OCI-LY7 (cell line): ENCODE measurements around the gene IPO4. TPM values are rescaled to one million over a fixed set of nuclear protein-coding genes. Genes with fewer than 3 reads are reported as not detected.

ENCODE experiments used
- BruUV-seq: library from RNA; stranded (reverse); fragments of 400-500 nt; replicated peaks from 2 replicates; lab custom pipeline; 2021; lab: Mats Ljungman, UMichigan
- CTCF ChIA-PET: fragments of 300-600 bp; sonication (Branson Sonifier 250); formaldehyde crosslinking; loops from one replicate; lab custom pipeline; 2022; ENCODE audit warnings: antibody characterized with exemption; ENCODE audit not compliant: unreplicated experiment; lab: Charles Lee
- POLR2A ChIA-PET: fragments of 300-600 bp; sonication (Branson Sonifier 250); formaldehyde crosslinking; loops from one replicate; lab custom pipeline; 2022; ENCODE audit warnings: antibody characterized with exemption; lab: Charles Lee
- DNase-seq: peaks from one replicate; pipeline ENCODE4 v3.0.0-alpha.2; 2015; ENCODE audit warnings: low spot score
- H2AFZ ChIP-seq: fragments of 200-600 bp; sonication (generic), shearing (Covaris generic); 2 replicates; pipeline ENCODE4 v1.6.1; 2014; ENCODE audit warnings: mild to moderate bottlenecking, antibody characterized with exemption, low read length, moderate library complexity
- H3K27ac ChIP-seq: fragments of 200-600 bp; sonication (generic); 2 replicates; pipeline ENCODE4 v1.5.1; 2014; ENCODE audit warnings: mixed run types, low read depth, mild to moderate bottlenecking, moderate library complexity, low read length, inconsistent platforms; ENCODE audit not compliant: poor library complexity, severe bottlenecking
- H3K36me3 ChIP-seq: fragments of 200-600 bp; sonication (generic); 2 replicates; pipeline ENCODE4 v1.6.1; 2014; ENCODE audit warnings: mild to moderate bottlenecking, antibody characterized with exemption, low read length, moderate library complexity, mixed read lengths; ENCODE audit not compliant: insufficient read depth
- H3K4me1 ChIP-seq: fragments of 200-600 bp; sonication (generic); 2 replicates; pipeline ENCODE4 v1.5.1; 2014; ENCODE audit warnings: mild to moderate bottlenecking, low read length; ENCODE audit not compliant: insufficient read depth, poor library complexity, severe bottlenecking
- H3K4me2 ChIP-seq: fragments of 200-600 bp; sonication (generic); 2 replicates; pipeline ENCODE4 v1.6.1; 2014; ENCODE audit warnings: mild to moderate bottlenecking, low read length
- H3K4me3 ChIP-seq: fragments of 200-600 bp; sonication (generic); 2 replicates; pipeline ENCODE4 v1.5.1; 2014; ENCODE audit warnings: mild to moderate bottlenecking, low read depth, low read length; ENCODE audit not compliant: poor library complexity, severe bottlenecking
- H3K79me2 ChIP-seq: fragments of 200-600 bp; sonication (generic); 2 replicates; pipeline ENCODE4 v1.6.1; 2016; ENCODE audit warnings: low read depth, mild to moderate bottlenecking, low read length, moderate library complexity, mixed read lengths; ENCODE audit not compliant: insufficient read depth
- H3K9me2 ChIP-seq: fragments of 200-600 bp; sonication (generic); 2 replicates; pipeline ENCODE4 v1.6.1; 2016; ENCODE audit warnings: mild to moderate bottlenecking, low read length, mixed read lengths; ENCODE audit not compliant: insufficient read depth
- H3K9me3 ChIP-seq: fragments of 200-600 bp; sonication (generic); 2 replicates; pipeline ENCODE4 v1.6.1; 2014; ENCODE audit warnings: mild to moderate bottlenecking, mixed run types, low read length, mixed read lengths
- H4K20me1 ChIP-seq: fragments of 200-600 bp; sonication (generic); 2 replicates; pipeline ENCODE4 v1.6.1; 2014; ENCODE audit warnings: mild to moderate bottlenecking, antibody characterized with exemption, low read length, moderate library complexity, mixed read lengths; ENCODE audit not compliant: insufficient read depth
- EZH2phosphoT487 ChIP-seq: fragments of 200-600 bp; sonication (generic); IDR thresholded peaks from 2 replicates; pipeline ENCODE4 v1.6.1; 2018; ENCODE audit warnings: low read depth, borderline replicate concordance, mild to moderate bottlenecking, mixed run types, antibody characterized with exemption, low read length, moderate library complexity, mixed read lengths
- intact Hi-C: fragments of 100-400 bp; cut with micrococcal nuclease; formaldehyde crosslinking; loops from one replicate; pipeline ENCODE4 v1.10.0; 2022; ENCODE audit not compliant: unreplicated experiment
- total RNA-seq, 2 experiments: library from RNA; depleted of rRNA in 1 of 2; stranded (reverse); fragments of >200 nt in 1 of 2; shearing (Covaris generic) in 1 of 2; gene quantifications; 2 replicates each; pipeline ENCODE4 v1.2.3, GENCODE V29; 2014 to 2022
- TF ChIP-seq, protein P1 (sequence below): fragments of 200-600 bp; sonication (generic); conservative IDR thresholded peaks from 2 replicates; pipeline ENCODE4 v1.5.1; 2014; ENCODE audit warnings: mild to moderate bottlenecking, antibody characterized with exemption, low read length, moderate library complexity, mixed read lengths

IPO4 gene
- total RNA-seq, 2 experiments from 2014 or later, result 53.1 to 59.2 TPM

DNA sequence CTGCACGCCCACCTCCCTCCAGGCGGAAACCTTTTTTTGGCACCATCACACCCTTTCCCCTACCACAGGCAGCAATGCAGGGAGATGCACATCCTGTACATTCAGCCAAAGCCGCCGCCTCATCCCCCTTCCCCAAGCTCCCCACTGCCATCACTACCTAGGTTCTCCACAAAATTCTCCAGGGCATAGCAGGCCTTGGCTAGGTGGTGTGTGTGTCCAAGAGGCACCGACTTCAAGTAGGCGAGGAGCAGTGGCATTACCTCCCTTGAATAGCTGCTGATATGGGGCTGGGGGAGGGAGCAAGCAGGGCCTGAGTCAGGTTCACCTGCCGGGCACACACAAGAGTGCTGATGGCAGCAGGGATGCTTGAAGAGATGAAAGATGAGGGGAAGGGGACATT is 3.6 kb downstream of the IPO4 start:
- Histone ChIP-seq H2AFZ (no peak overlapping the region), H3K9me3 (no peaks in the 10 kb centered on the region), H3K4me2 (no peak overlapping the region), H3K4me1 (peaks cover 16% of the 10 kb centered on the region), H3K79me2 (peaks cover 11% of the 10 kb centered on the region; the same call in 1 of the 2 replicates), H3K9me2 (no peaks in the 10 kb centered on the region), H3K36me3 (peaks cover 70% of the 10 kb centered on the region), H3K4me3 (no peak overlapping the region), H4K20me1 (no peaks in the 10 kb centered on the region), H3K27ac (no peak overlapping the region)
- ChIA-PET POLR2A (no interaction called here), CTCF (no interaction called here)
- no TSS peak for BruUV-seq
- DNase-seq, result no peak
- intact Hi-C loops, result no loop called here
- no peak for TF ChIP-seq EZH2phosphoT487
- TF ChIP-seq, protein P1, sequence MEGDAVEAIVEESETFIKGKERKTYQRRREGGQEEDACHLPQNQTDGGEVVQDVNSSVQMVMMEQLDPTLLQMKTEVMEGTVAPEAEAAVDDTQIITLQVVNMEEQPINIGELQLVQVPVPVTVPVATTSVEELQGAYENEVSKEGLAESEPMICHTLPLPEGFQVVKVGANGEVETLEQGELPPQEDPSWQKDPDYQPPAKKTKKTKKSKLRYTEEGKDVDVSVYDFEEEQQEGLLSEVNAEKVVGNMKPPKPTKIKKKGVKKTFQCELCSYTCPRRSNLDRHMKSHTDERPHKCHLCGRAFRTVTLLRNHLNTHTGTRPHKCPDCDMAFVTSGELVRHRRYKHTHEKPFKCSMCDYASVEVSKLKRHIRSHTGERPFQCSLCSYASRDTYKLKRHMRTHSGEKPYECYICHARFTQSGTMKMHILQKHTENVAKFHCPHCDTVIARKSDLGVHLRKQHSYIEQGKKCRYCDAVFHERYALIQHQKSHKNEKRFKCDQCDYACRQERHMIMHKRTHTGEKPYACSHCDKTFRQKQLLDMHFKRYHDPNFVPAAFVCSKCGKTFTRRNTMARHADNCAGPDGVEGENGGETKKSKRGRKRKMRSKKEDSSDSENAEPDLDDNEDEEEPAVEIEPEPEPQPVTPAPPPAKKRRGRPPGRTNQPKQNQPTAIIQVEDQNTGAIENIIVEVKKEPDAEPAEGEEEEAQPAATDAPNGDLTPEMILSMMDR, result no peak

DNA sequence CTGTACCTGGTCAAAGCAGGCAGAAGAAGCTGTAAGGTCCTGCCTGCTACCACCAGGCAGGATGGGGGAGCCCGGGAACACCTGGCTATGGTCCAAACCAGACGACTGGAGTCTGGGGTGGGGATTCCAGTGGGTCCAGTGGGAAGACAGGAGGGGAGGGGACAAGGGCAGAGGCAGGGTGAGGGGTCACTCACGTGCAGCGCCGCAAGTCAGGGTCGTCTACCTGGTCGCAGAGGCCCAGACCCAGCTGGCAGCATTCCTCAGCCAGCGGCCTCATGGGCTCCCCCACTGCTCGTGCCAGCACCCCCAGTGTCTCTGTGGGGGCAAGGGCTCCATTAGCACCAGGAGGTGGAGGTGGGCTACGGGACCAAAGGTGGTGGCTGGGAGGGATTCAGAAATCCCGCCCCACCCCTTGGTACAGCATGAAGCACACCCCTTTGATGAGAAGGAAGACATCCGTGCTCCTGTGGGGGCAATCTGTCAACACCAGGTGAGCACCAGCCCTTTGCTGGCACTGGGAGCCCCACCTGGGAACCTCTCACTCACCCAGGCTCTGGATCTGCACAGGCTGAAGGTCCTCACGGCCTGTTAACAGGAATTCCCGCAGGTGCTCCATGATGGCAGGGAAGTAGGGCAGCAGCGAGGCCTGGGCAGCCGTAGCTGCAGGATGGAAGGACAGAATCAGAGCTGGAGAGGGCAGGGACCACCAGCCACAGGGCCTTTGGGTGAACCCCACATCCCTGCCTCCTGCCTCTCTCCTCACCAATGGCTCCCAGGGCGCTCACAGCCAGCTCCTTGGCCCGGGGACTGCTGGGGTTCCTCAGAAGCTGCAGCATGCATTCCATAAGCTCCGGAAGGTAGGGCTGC is 4.3 kb downstream of the IPO4 start:
- POLR2A ChIA-PET, result interaction anchor here (0.7 kb wide), 1 partner anchor 261 kb away, joined by 3 read pairs; no protein-coding TSS in a partner anchor
- peaks cover 11% of the 10 kb centered on the region; the same call in 1 of the 2 replicates for H3K79me2 ChIP-seq
- no TSS peak for BruUV-seq
- no peak overlapping the region for H2AFZ ChIP-seq
- no peak for DNase-seq
- no peaks in the 10 kb centered on the region for H4K20me1 ChIP-seq
- H3K4me3 ChIP-seq, result no peak overlapping the region
- TF ChIP-seq, protein P1, result no peak
- no peak for TF ChIP-seq EZH2phosphoT487
- no peaks in the 10 kb centered on the region for H3K9me3 ChIP-seq
- H3K36me3 ChIP-seq, result peaks cover 74% of the 10 kb centered on the region
- intact Hi-C loops, result no loop called here
- H3K4me1 ChIP-seq, result peaks cover 15% of the 10 kb centered on the region
- no peak overlapping the region for H3K27ac ChIP-seq
- CTCF ChIA-PET, result no interaction called here
- H3K4me2 ChIP-seq, result no peak overlapping the region
- H3K9me2 ChIP-seq, result no peaks in the 10 kb centered on the region

DNA sequence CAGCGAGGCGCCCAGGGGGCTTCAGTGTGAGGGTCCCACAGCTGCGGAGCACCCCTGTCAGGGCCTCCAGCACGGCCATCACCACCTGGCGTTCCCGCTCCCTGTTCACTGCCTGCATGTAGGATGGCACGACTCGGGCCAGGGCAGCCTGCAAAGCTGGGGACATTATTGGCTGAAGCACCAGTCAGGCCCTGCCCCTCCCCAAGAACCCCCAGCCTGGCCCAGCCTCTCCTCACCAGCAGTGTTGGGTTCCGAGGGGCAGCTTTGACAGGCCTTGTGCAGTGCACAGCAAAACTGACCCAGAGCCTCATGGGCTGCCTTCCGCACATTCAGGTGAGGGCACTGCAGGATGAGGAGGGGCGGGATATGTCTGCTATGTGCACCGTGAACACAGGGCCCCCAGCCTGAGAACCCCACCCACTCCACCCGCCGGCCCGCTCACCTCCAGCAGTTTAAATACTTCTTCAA is 5.6 kb downstream of the IPO4 start:
- peaks cover 9% of the 10 kb centered on the region for H3K4me1 ChIP-seq
- ChIA-PET POLR2A (no interaction called here), CTCF (no interaction called here)
- intact Hi-C loops, result no loop called here
- no peaks in the 10 kb centered on the region for H4K20me1 ChIP-seq
- peaks cover 86% of the 10 kb centered on the region for H3K36me3 ChIP-seq
- no peaks in the 10 kb centered on the region for H3K9me3 ChIP-seq
- no peak overlapping the region for H3K4me2 ChIP-seq
- no TSS peak for BruUV-seq
- no peak overlapping the region for H3K27ac ChIP-seq
- no peak overlapping the region for H2AFZ ChIP-seq
- TF ChIP-seq EZH2phosphoT487, result no peak
- TF ChIP-seq, protein P1, result no peak
- H3K9me2 ChIP-seq, result no peaks in the 10 kb centered on the region
- H3K79me2 ChIP-seq, result peaks cover 11% of the 10 kb centered on the region; the same call in 1 of the 2 replicates
- H3K4me3 ChIP-seq, result no peak overlapping the region
- DNase-seq, result no peak
